Inflammatory macrophage (primary cell): Measurements from ENCODE around the gene UCP3.

ENCODE experiments used
- DNase-seq, 2 donors: peaks; one replicate each; pipeline ENCODE4 v3.0.0-alpha.2; 2020 to 2022
- total RNA-seq, 18 experiments: gene quantifications; one replicate each; lab custom pipeline; 2026; ENCODE audit warnings: mixed read lengths in 6 of 18, inconsistent platforms in 2 of 18; lab: John Stamatoyannopoulos, UW

Gene UCP3
- 0.11 to 2.5 (median 0.74) reads per million in 18 experiments for total RNA-seq

DNA sequence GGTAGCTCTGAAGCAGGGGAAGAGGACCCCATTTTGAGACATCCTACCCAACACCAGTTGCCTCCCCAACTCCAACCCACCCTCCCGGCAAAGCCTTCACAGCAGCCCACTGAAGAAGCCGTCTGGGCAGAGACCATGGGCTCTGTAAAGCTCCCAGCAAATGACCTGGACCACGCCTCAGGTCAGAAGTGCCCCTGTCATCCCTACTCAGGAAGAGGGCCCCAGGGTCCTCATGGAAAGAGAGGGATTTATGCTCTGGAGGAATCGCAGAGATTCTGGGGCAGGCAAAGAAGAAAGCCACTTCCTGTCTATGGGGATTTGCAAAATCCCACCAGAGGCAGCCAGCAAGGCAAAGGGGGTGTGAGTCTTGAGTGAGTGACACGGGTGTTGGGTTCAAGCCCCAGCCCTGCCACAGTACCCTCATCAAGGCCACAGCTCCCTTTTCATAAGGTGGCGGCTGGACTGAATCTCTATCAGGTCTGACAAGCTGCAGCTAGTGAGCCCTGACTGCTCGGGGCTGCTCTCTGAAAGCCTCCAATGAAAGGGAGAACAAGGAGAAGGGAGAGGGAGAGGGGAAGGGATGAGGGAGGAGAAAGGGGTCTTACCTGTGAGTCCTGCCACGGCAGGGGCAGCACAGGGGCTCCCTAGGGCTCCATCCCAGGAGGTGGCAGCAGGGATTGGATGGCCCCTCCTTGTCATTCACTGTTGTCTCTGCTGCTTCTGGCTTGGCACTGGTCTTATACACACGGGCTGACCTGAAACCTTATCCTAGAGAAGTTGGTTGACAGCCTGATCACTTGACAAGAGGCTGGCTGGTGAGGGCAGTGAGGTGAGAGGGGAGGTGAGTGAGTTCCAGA, at the start of gene UCP3:
TSS of gene UCP3 (minus strand) at position 713 of the 857 bp plus-strand sequence. CDS start 2,043 bp downstream, outside the sequence.
- DNase-seq, result no peak

DNA sequence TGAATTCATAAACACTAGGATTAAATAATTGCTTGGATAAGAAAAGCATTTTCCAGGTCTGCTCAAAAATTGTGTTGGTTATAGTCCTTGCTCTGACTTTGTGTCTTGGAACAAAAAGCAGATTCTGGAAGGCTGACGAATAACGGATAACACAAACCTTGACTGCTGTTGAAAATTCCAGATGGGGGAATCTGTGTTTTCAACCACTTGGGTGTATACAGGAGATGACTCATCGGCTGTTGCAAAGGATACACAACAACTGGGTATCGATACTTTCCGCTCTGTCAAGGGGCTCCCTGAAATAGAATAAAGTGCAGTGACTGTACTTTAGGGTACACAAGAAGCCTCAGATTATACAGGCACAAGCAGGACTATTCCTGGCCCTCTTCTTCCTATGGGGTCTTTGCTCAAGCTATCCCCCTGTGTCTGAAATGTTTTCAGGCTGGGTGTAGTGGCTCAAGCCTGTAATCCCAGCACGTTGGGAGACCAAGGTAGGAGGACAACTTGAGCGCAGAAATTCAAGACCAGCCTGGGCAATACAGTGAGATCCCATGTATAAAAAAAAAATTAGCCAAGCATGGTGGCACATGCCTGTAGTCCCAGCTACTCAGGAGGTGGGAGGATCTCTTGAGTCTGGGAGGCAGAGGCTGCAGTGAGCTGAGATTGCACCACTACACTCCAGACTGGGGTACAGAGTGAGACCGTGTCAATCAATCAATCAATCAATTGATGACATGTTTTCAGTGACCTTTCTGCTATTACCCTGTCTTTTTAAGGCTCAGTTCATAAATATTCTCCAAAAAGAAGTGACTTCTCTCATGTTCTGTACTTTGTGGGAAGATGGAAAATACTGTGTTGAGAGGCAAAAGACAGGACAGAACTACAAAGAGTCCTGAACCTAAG, 48.6 kb upstream of the UCP3 start:
- DNase-seq, result no peak

DNA sequence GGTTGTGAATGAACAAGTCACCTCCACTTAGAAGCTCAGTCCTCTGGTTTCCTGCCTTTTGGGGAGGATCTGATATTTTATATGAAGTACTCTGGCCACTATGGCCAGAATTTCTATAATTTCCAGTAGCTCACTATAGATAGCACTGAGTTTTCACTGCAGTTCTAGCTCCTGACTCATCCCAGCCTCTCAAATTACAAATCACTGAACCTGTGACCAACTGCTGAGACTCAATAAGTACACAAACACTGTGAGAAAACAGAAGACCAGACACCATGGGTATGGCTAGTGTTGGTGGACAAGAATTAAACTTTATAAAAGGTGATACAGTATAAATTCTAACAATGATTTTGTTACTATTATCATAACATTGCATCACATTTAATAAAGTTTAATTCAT, 47.1 kb upstream of the UCP3 start:
- no peak for DNase-seq

GRCh38 chr11:74050465-74050864, 41.6 kb upstream of the UCP3 start:
- no peak for DNase-seq

DNA sequence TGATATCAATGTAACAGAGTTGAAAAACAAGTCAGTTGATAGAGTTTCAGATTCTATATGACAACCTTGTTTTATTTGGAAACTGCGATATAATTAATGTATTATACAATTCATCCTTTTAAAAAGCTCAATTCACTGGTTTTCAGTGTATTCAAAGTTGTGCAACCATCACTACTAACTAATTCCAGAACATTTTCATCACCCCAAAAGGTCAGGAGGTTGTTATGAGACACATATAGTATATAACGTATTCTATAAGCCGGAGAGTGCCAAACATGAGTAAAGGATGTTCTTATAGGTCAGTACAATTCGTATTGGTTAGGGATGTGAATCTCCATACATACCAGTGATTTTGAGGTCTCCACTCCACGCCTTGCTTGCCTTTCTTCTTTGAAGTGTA, 40.1 kb upstream of the UCP3 start:
- DNase-seq, result no peak

- no peak for DNase-seq
Measured at GRCh38 chr11:74044538-74044937, 35.7 kb upstream of the UCP3 start.

DNA sequence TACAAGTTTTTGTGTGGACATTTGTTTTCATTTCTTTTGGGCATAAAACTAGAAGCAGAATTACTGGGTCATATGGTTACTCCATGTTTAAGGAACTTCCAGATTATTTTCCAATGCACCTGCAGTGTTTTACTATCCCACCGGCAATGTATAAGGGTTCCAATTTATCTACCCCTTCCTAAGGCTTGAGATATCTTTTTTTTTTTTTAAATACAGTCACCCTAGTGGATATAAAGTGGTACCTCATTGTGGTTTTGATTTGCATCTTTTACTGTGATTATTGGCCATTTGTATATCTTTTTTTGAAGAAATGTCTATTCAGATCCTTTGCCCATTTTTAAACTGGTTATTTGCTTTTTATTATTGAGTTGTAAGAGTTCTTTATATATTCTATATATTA, 34.6 kb upstream of the UCP3 start:
- no peak for DNase-seq

- no peak for DNase-seq
Measured at GRCh38 chr11:74037309-74037708, 28.4 kb upstream of the UCP3 start.

GRCh38 chr11:74035264-74035663, 26.4 kb upstream of the UCP3 start:
- DNase-seq, result no peak

GRCh38 chr11:74033046-74033445, 24.2 kb upstream of the UCP3 start:
- DNase-seq, result no peak

GRCh38 chr11:74030723-74031676, 22.1 kb upstream of the UCP3 start:
- no peak for DNase-seq

DNA sequence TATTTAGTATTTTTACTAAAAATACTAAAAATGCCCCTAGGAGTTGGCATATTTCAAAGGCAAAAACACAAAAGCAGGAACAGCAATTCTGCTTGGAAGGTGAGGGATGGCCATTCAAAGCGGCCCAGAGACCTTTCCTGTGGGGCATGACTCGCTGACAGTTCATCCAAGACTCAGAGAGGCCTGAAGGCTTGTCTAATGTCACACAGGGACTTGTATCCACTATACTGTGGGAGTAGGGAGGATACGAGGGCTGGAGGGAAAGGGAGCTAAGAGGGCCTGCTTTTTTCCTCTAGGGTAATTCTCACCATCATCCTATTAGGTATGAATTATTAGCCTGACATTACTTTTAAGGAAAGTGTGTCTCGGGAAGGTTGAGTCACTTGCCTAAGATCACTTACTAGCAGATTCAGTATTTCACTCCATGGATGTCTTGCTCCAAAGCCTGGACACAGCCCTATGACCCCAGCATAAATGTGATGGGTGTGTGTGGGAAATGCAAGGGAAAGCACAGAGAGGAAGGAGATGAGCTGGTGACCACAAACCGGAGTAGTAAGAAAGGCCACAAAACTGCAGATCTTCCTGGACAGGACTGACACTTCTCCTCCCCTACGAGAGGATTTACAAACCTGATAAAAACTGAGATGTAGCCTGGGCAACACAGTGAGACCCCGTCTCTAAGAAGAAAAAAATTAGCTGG, 16.7 kb upstream of the UCP3 start:
- DNase-seq, result peak; percentile 73 to 79

DNA sequence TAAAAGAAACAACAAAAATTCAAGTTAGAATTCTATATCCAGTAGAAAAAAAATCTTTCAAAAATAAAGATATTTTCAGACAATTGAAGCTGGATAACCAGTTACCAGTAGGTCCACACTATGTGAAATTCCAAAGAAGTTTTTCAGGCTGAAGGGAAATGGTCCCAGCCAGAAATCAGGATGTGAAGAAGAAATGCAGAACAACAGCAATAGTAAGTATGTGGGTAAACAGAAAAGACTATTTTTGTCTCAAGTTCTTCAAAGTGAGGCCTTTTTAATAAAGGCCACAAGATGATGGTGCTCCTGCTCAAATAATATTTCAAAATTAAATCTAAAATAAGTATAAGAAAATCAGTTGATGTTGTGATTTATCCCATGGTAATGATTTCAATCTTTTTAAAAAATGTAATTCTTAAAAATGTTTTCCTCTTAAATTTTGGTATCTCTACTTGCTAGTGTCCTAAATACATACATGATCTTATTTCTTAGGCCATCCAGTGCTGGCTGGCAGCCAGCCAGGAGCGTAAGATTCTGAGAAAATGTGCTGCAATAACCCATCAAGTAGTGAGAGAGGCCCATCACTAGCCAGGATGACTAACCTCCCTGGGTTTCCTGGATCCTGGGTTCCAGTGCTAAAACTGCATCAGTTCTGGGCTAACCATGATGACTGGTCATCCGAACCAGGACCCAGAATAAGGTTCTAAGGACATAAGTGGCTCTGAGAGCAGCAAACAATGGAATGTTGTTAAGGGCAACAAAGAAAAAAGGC, 15.6 kb upstream of the UCP3 start:
- peak; percentile 83 to 90 for DNase-seq

- peak; percentile 61 to 66 for DNase-seq
Measured at GRCh38 chr11:74023276-74023675, 14.4 kb upstream of the UCP3 start.

GRCh38 chr11:74022546-74022945, 13.7 kb upstream of the UCP3 start:
- DNase-seq, result peak; percentile 70 to 87

GRCh38 chr11:74021998-74022397, 13.1 kb upstream of the UCP3 start:
- DNase-seq, result no peak

- peak; percentile 82 to 89 for DNase-seq
Measured at GRCh38 chr11:74020539-74020938, 11.7 kb upstream of the UCP3 start.

DNA sequence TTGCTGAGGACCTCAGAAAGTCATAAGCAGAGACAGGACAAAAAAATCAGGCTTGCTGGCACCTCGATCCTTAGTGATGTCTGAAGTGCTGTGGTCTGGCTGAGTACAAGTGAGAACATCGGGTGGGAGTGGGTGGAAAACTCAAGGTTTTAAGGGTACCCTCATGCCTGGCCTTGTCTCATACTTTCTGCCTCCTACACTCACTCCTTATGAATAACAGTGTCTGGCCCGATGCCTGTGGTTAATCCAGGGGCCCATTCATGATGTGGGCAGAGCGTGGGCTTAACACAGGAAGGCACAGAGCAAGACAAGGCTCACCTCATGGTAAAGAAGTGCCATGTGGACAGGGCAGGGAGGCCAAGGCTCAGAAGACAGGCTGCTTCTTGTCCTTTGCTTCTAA, 11.0 kb upstream of the UCP3 start:
- peak; percentile 76 to 90 for DNase-seq

- peak; percentile 36 to 47 for DNase-seq
Measured at GRCh38 chr11:74019104-74019738, 10.3 kb upstream of the UCP3 start.

DNA sequence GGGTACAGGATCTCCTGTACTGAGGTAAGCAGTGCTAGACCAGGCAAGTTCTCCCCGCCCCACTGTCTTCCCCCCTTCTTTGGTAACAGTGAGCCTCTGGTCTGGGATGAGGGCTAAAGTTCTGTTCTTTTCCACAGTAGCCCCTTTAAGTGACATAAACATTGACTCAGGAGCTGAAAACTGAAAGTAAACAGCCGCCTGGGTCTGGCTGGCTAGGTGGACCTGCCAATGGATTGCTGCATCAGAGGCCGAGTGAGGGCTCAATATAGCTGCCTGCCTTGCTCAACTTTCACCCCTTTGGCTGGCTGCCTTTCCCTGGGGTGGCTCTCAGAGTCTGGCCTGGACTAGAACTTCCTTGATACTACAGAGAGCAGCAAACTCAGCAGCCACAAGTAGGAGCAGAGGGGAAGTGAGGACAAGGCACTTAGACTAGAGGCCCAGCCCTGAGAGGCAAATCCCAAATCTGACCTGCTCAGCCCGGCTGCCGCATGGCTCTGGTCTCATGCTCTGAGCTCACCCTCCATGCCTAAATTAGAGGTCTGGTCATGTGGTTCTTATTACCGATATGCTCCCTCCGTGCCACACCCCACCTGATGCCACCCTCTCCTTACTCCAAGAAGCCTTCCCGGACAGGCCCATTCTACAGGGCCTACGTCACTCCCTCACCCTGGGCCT, 9.6 kb upstream of the UCP3 start:
- peak; percentile 95 to 97 for DNase-seq
